A673 (cell line): ENCODE results near the gene GTF3C1. TPM values are rescaled to one million over a fixed set of nuclear protein-coding genes. Genes with fewer than 3 reads are reported as not detected.

ENCODE experiments used
- BruUV-seq: library from RNA; stranded (reverse); fragments of 400-500 nt; replicated peaks from 2 replicates; lab custom pipeline; 2021; lab: Mats Ljungman, UMichigan
- CTCF ChIA-PET: fragments of 300-600 bp; sonication (Branson Sonifier 250); formaldehyde crosslinking; loops from one replicate; lab custom pipeline; 2022; ENCODE audit warnings: antibody characterized with exemption; lab: Charles Lee
- POLR2A ChIA-PET: fragments of 300-600 bp; sonication (Branson Sonifier 250); formaldehyde crosslinking; loops from one replicate; lab custom pipeline; 2022; ENCODE audit warnings: antibody characterized with exemption; ENCODE audit not compliant: low non-redundant PET; lab: Charles Lee
- DNase-seq: peaks from one replicate; pipeline ENCODE4 v3.0.0-alpha.2; 2015; ENCODE audit warnings: low spot score
- H3K27ac ChIP-seq: fragments of 200-600 bp; sonication (generic); 2 replicates; pipeline ENCODE4 v1.5.1; 2016; ENCODE audit warnings: mixed run types, low read depth, mild to moderate bottlenecking, mixed read lengths, antibody characterized with exemption, low read length; ENCODE audit not compliant: poor library complexity, severe bottlenecking
- H3K27me3 ChIP-seq: fragments of 200-600 bp; sonication (generic); replicated peaks from 2 replicates; pipeline ENCODE4 v1.6.1; 2017; ENCODE audit warnings: mixed run types, low read depth, mild to moderate bottlenecking, mixed read lengths, antibody characterized with exemption, low read length; ENCODE audit not compliant: insufficient read depth, poor library complexity
- H3K36me3 ChIP-seq: fragments of 200-600 bp; sonication (generic); 2 replicates; pipeline ENCODE4 v1.6.1; 2016; ENCODE audit warnings: mixed run types, mild to moderate bottlenecking, mixed read lengths, antibody characterized with exemption, low read length; ENCODE audit not compliant: insufficient read depth, poor library complexity, severe bottlenecking
- H3K4me1 ChIP-seq: fragments of 200-600 bp; sonication (generic); 2 replicates; pipeline ENCODE4 v1.6.1; 2017; ENCODE audit warnings: mixed run types, mild to moderate bottlenecking, mixed read lengths, antibody characterized with exemption, low read length; ENCODE audit not compliant: insufficient read depth, poor library complexity, severe bottlenecking
- H3K4me3 ChIP-seq: fragments of 200-600 bp; sonication (generic); 2 replicates; pipeline ENCODE4 v1.5.1; 2016; ENCODE audit warnings: low read depth, mixed run types, mild to moderate bottlenecking, mixed read lengths, low read length; ENCODE audit not compliant: poor library complexity, severe bottlenecking
- H3K9me3 ChIP-seq: fragments of 200-600 bp; sonication (generic); 2 replicates; pipeline ENCODE4 v1.6.1; 2016; ENCODE audit warnings: mixed run types, low read depth, mild to moderate bottlenecking, mixed read lengths, antibody characterized with exemption, low read length; ENCODE audit not compliant: poor library complexity, severe bottlenecking
- EZH2 ChIP-seq: fragments of 200-600 bp; sonication (generic); IDR thresholded peaks from 2 replicates; pipeline ENCODE4 v1.6.1; 2017; ENCODE audit warnings: borderline replicate concordance, low read depth, mild to moderate bottlenecking, mixed read lengths, antibody characterized with exemption, low read length; ENCODE audit not compliant: poor library complexity, severe bottlenecking
- intact Hi-C: fragments of 100-400 bp; cut with micrococcal nuclease; formaldehyde crosslinking; loops from one replicate; pipeline ENCODE4 v1.10.0; 2022; ENCODE audit not compliant: unreplicated experiment
- total RNA-seq: library from RNA; stranded (reverse); gene quantifications from 2 replicates; pipeline ENCODE4 v1.2.3, GENCODE V29; 2021
- TF ChIP-seq, protein P1 (sequence below): fragments of 300-800, 200-600 bp; sonication (generic); conservative IDR thresholded peaks from 2 replicates; pipeline ENCODE4 v1.5.1; 2017; ENCODE audit warnings: low read depth, mild to moderate bottlenecking, antibody characterized with exemption, low read length, moderate library complexity, mixed read lengths

GTF3C1 gene
- total RNA-seq, 1 experiment from 2014 or later, result 94.2 TPM

DNA sequence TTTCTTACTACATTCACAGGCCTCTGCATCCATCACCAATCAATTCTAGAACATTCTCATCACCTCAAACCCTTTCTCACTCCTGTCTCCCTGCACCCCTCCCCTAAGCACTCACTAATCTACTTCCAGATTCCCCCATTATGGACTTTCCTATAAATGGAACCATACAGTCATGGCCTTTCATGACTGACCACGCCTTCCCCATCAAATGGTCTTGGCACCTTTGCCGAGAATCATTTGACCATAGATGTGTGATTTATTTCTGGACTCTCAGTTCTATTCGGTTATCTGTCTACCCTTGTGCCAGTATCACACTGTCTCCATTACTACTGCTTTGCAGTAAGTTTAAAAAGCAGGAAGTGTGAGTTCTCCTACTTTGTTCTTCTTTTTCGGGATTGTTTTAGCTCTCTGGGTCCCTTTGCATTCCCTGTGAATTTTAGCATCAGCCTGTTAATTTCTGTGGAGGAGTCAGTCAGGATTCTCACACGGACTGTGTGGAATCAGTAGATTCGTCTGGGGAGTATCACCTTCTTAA is 27.5 kb downstream of the GTF3C1 start:
- H3K27ac ChIP-seq, result no peak overlapping the region
- intact Hi-C loops, result no loop called here
- TF ChIP-seq, protein P1, sequence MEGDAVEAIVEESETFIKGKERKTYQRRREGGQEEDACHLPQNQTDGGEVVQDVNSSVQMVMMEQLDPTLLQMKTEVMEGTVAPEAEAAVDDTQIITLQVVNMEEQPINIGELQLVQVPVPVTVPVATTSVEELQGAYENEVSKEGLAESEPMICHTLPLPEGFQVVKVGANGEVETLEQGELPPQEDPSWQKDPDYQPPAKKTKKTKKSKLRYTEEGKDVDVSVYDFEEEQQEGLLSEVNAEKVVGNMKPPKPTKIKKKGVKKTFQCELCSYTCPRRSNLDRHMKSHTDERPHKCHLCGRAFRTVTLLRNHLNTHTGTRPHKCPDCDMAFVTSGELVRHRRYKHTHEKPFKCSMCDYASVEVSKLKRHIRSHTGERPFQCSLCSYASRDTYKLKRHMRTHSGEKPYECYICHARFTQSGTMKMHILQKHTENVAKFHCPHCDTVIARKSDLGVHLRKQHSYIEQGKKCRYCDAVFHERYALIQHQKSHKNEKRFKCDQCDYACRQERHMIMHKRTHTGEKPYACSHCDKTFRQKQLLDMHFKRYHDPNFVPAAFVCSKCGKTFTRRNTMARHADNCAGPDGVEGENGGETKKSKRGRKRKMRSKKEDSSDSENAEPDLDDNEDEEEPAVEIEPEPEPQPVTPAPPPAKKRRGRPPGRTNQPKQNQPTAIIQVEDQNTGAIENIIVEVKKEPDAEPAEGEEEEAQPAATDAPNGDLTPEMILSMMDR, result no peak
- TF ChIP-seq EZH2, result no peak
- ChIA-PET POLR2A (no interaction called here), CTCF (interaction anchor here (0.6 kb wide), 1 partner anchor 119 kb away, joined by 4 read pairs; no protein-coding TSS in a partner anchor)
- no peaks in the 10 kb centered on the region for H3K4me1 ChIP-seq
- no peak for DNase-seq
- H3K36me3 ChIP-seq, result peaks cover 30% of the 10 kb centered on the region
- no peak overlapping the region for H3K4me3 ChIP-seq
- no TSS peak for BruUV-seq
- no peaks in the 10 kb centered on the region for H3K9me3 ChIP-seq
- H3K27me3 ChIP-seq, result no peaks in the 10 kb centered on the region

- H3K4me3 ChIP-seq, result no peak overlapping the region
- no peak for TF ChIP-seq EZH2
- TF ChIP-seq, protein P1, result no peak
- POLR2A ChIA-PET, result no interaction called here
- no peaks in the 10 kb centered on the region for H3K9me3 ChIP-seq
- peaks cover 19% of the 10 kb centered on the region for H3K36me3 ChIP-seq
- DNase-seq, result no peak
- H3K27ac ChIP-seq, result no peak overlapping the region
- H3K4me1 ChIP-seq, result no peaks in the 10 kb centered on the region
- no peaks in the 10 kb centered on the region for H3K27me3 ChIP-seq
- CTCF ChIA-PET, result no interaction called here
- intact Hi-C loops, result no loop called here
- BruUV-seq, result no TSS peak
Observed at GRCh38 chr16:27520982-27521673, 28.6 kb downstream of the GTF3C1 start.

- no peaks in the 10 kb centered on the region for H3K4me1 ChIP-seq
- intact Hi-C loops, result no loop called here
- no peak overlapping the region for H3K4me3 ChIP-seq
- BruUV-seq, result no TSS peak
- CTCF ChIA-PET, result no interaction called here
- POLR2A ChIA-PET, result no interaction called here
- no peaks in the 10 kb centered on the region for H3K9me3 ChIP-seq
- H3K27me3 ChIP-seq, result no peaks in the 10 kb centered on the region
- H3K27ac ChIP-seq, result no peak overlapping the region
- TF ChIP-seq, protein P1, result no peak
- TF ChIP-seq EZH2, result no peak
- no peak for DNase-seq
- H3K36me3 ChIP-seq, result peaks cover 6% of the 10 kb centered on the region
Observed at GRCh38 chr16:27518226-27518625, 31.5 kb downstream of the GTF3C1 start.
